A673 (cell line): ENCODE data around the gene GJC2.

ENCODE experiments used
- EZH2 ChIP-seq: fragments of 200-600 bp; sonication (generic); IDR thresholded peaks from 2 replicates; pipeline ENCODE4 v1.6.1; 2017; ENCODE audit warnings: borderline replicate concordance, low read depth, mild to moderate bottlenecking, mixed read lengths, antibody characterized with exemption, low read length; ENCODE audit not compliant: poor library complexity, severe bottlenecking
- TF ChIP-seq, protein P1 (sequence below): fragments of 300-800, 200-600 bp; sonication (generic); conservative IDR thresholded peaks from 2 replicates; pipeline ENCODE4 v1.5.1; 2017; ENCODE audit warnings: low read depth, mild to moderate bottlenecking, antibody characterized with exemption, low read length, moderate library complexity, mixed read lengths

DNA sequence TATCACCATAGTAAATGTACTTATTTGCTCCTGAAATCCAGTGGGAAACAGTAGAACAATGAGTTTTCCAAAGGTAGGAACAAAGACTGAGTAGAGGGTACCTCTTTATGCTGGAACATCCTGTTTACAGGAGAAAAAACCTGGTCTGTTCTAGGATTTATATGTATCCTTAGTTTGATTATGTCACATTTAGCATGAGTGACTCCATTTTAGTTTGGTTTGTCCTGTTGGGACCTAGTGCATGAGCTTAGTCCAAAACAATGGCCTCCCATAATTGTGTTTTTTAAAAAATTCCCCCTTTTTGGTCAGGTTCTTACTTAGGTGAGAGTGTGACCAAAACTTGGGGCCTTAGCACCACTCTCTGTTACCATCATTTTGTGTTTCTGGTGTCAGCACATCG lies 37.1 kb upstream of the GJC2 start:
- TF ChIP-seq, protein P1, sequence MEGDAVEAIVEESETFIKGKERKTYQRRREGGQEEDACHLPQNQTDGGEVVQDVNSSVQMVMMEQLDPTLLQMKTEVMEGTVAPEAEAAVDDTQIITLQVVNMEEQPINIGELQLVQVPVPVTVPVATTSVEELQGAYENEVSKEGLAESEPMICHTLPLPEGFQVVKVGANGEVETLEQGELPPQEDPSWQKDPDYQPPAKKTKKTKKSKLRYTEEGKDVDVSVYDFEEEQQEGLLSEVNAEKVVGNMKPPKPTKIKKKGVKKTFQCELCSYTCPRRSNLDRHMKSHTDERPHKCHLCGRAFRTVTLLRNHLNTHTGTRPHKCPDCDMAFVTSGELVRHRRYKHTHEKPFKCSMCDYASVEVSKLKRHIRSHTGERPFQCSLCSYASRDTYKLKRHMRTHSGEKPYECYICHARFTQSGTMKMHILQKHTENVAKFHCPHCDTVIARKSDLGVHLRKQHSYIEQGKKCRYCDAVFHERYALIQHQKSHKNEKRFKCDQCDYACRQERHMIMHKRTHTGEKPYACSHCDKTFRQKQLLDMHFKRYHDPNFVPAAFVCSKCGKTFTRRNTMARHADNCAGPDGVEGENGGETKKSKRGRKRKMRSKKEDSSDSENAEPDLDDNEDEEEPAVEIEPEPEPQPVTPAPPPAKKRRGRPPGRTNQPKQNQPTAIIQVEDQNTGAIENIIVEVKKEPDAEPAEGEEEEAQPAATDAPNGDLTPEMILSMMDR = no peak
- TF ChIP-seq EZH2 = no peak
